ENCODE measurements around the gene HECW1. TPM values are rescaled to one million over a fixed set of nuclear protein-coding genes. Genes with fewer than 3 reads are reported as not detected.

HECW1 gene
- total and polyA plus RNA-seq, 10 of the 15 experiments (the other 5 are each of a cell fraction or from before 2014, with no cell fraction given): under 0.01 to 0.31 (median 0.04) TPM; not detected in 3

GRCh38 chr7:43337191-43337590 lies 224.7 kb downstream of the HECW1 start (continued):
- TF ChIP-seq, protein P1, sequence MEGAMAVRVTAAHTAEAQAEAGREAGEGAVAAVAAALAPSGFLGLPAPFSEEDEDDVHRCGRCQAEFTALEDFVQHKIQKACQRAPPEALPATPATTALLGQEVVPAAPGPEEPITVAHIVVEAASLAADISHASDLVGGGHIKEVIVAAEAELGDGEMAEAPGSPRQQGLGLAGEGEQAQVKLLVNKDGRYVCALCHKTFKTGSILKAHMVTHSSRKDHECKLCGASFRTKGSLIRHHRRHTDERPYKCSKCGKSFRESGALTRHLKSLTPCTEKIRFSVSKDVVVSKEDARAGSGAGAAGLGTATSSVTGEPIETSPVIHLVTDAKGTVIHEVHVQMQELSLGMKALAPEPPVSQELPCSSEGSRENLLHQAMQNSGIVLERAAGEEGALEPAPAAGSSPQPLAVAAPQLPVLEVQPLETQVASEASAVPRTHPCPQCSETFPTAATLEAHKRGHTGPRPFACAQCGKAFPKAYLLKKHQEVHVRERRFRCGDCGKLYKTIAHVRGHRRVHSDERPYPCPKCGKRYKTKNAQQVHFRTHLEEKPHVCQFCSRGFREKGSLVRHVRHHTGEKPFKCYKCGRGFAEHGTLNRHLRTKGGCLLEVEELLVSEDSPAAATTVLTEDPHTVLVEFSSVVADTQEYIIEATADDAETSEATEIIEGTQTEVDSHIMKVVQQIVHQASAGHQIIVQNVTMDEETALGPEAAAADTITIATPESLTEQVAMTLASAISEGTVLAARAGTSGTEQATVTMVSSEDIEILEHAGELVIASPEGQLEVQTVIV (IDR thresholded peaks at IDR 0.05; ENCODE audit: borderline replicate concordance, partially characterized antibody): no peak
- TF ChIP-seq NFYA (IDR thresholded peaks at IDR 0.05; ENCODE audit: borderline replicate concordance, low read depth, low read length) (no peak), RB1 (IDR thresholded peaks at IDR 0.05; ENCODE audit: borderline replicate concordance) (no peak), PAX5 (IDR thresholded peaks at IDR 0.05; ENCODE audit: borderline replicate concordance, low read depth, low read length) (no peak), GATAD2B (conservative IDR thresholded peaks at IDR 0.05; ENCODE audit: low read depth) (no peak), STAT3 (IDR thresholded peaks at IDR 0.05; ENCODE audit: low read depth, low read length) (no peak), TCF3 (IDR thresholded peaks at IDR 0.05; ENCODE audit: borderline replicate concordance, insufficient read depth, low read depth, low read length) (no peak), TCF12 (IDR thresholded peaks at IDR 0.05; ENCODE audit: low read depth, low read length) (no peak)

GRCh38 chr7:43337811-43338210 lies 225.4 kb downstream of the HECW1 start:
- ChIA-PET CTCF (interaction anchor here (1.4 kb wide), 1 partner anchor 23 kb away, joined by 5 read pairs; no protein-coding TSS in a partner anchor), POLR2A (no interaction called here), RAD21 (ENCODE audit: unreplicated experiment) (no interaction called here), SMC1A (ENCODE audit: uncharacterized antibody, unreplicated experiment) (interaction anchor here (0.6 to 1.1 kb wide), 2 partner anchors 21 to 106 kb away, joined by 3 read pairs; no protein-coding TSS in a partner anchor)
- FAIRE-seq (no peak), DNase-seq (ENCODE audit: low read depth, low spot score) (no peak), ATAC-seq (no peak)
- 0% methylated on average over 1 of the region's 1 CpG for WGBS (ENCODE audit: insufficient coverage, insufficient replicate concordance, low lambda C conversion rate, missing lambda C conversion rate)
- Histone ChIP-seq H4K20me1 (ENCODE audit: control insufficient read depth, insufficient read depth) (no peaks in the 10 kb centered on the region), H3K36me3 (ENCODE audit: control insufficient read depth in 2 of 2, insufficient read depth in 2 of 2, low read length in 1 of 2) (no peaks in the 10 kb centered on the region), H3K4me1 (ENCODE audit: control insufficient read depth, insufficient read depth, low read length) (no peaks in the 10 kb centered on the region), H3K4me2 (ENCODE audit: control insufficient read depth, insufficient read depth) (no peak overlapping the region), H3K27ac (ENCODE audit: control insufficient read depth, insufficient read depth) (no peak overlapping the region), H3K4me3 (no peak overlapping the region), H3K9me3 (replicated peaks; ENCODE audit: control insufficient read depth, insufficient read depth, low read length) (no peaks in the 10 kb centered on the region), H3K27me3 (replicated peaks in 1 of 2; ENCODE audit: control insufficient read depth in 2 of 2, insufficient read depth in 2 of 2, low read length in 1 of 2) (no peaks in the 10 kb centered on the region), H2AFZ (ENCODE audit: control insufficient read depth, low read depth, low read length) (no peak overlapping the region), H3K9ac (ENCODE audit: control insufficient read depth, insufficient read depth, low read length) (no peak overlapping the region), H3K79me2 (ENCODE audit: control insufficient read depth, insufficient read depth, low read length) (no peaks in the 10 kb centered on the region)
- in situ Hi-C loops (cut with MboI) (no loop called here), intact Hi-C loops (cut with micrococcal nuclease; ENCODE audit: unreplicated experiment) (no loop called here)
- BruUV-seq (replicated peaks): no TSS peak
- TF ChIP-seq, protein P2, sequence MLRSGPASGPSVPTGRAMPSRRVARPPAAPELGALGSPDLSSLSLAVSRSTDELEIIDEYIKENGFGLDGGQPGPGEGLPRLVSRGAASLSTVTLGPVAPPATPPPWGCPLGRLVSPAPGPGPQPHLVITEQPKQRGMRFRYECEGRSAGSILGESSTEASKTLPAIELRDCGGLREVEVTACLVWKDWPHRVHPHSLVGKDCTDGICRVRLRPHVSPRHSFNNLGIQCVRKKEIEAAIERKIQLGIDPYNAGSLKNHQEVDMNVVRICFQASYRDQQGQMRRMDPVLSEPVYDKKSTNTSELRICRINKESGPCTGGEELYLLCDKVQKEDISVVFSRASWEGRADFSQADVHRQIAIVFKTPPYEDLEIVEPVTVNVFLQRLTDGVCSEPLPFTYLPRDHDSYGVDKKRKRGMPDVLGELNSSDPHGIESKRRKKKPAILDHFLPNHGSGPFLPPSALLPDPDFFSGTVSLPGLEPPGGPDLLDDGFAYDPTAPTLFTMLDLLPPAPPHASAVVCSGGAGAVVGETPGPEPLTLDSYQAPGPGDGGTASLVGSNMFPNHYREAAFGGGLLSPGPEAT (IDR thresholded peaks at IDR 0.05; ENCODE audit: low read depth): no peak
- no peak for TF ChIP-seq ZBTB40 (IDR thresholded peaks at IDR 0.05; ENCODE audit: borderline replicate concordance)
- no peak for TF ChIP-seq STAT1 (conservative IDR thresholded peaks at IDR 0.05)
- TF ChIP-seq, protein P3, sequence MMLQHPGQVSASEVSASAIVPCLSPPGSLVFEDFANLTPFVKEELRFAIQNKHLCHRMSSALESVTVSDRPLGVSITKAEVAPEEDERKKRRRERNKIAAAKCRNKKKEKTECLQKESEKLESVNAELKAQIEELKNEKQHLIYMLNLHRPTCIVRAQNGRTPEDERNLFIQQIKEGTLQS (IDR thresholded peaks at IDR 0.05; ENCODE audit: borderline replicate concordance, extremely low read depth, low read depth, low read length): no peak

Measured in GM12878 (cell line).